Progenitor cell of endocrine pancreas (in vitro differentiated cells): ENCODE results near the gene SATB2. TPM values are rescaled to one million over a fixed set of nuclear protein-coding genes. Genes with fewer than 3 reads are reported as not detected.
A peak's percentile ranks its signal among the peaks of the same experiment; 100 is the strongest.

Experiments used
- DNase-seq: peaks from one replicate; pipeline ENCODE4 v3.0.0; 2021; ENCODE audit warnings: low spot score; ENCODE audit not compliant: unreplicated experiment
- H3K27ac Mint-ChIP-seq: 2 replicates; pipeline ENCODE4 v1.8.0; 2021; ENCODE audit warnings: mild to moderate bottlenecking, moderate library complexity, mixed read lengths
- H3K27me3 Mint-ChIP-seq: 2 replicates; pipeline ENCODE4 v1.8.0; 2021; ENCODE audit warnings: mixed read lengths
- H3K36me3 Mint-ChIP-seq: 2 replicates; pipeline ENCODE4 v1.8.0; 2022; ENCODE audit warnings: mixed read lengths; ENCODE audit not compliant: insufficient read depth
- H3K4me1 Mint-ChIP-seq: 2 replicates; pipeline ENCODE4 v1.8.0; 2021; ENCODE audit warnings: low read depth, mixed read lengths
- H3K4me3 Mint-ChIP-seq: 2 replicates; pipeline ENCODE4 v1.8.0; 2021; ENCODE audit warnings: low read depth, mild to moderate bottlenecking, moderate library complexity, mixed read lengths
- H3K9me3 Mint-ChIP-seq: 2 replicates; pipeline ENCODE4 v1.8.0; 2021; ENCODE audit warnings: low read depth, mixed read lengths
- long read RNA-seq: library from polyadenylated mRNA; unstranded; transcript quantifications from one replicate; pipeline ENCODE4 v2.0.0, GENCODE V29; 2020
- total RNA-seq: library from RNA; stranded (reverse); gene quantifications from 2 replicates; pipeline ENCODE4 v1.2.1, GENCODE V29; 2021
- TF ChIP-seq, protein P1 (sequence below): fragments of 200-600 bp; sonication (generic); IDR thresholded peaks from one replicate; pipeline ENCODE4 v1.5.0; 2021; ENCODE audit warnings: antibody characterized with exemption, mild to moderate bottlenecking; ENCODE audit not compliant: unreplicated experiment

The SATB2 gene
- total RNA-seq: 4.4 and 4.7 TPM in 2 replicates
- long read RNA-seq, partial matches to known transcripts: 0 of 1 reads
- long read RNA-seq, other reads (novel, unspliced or antisense): 1 of 1 reads

DNA sequence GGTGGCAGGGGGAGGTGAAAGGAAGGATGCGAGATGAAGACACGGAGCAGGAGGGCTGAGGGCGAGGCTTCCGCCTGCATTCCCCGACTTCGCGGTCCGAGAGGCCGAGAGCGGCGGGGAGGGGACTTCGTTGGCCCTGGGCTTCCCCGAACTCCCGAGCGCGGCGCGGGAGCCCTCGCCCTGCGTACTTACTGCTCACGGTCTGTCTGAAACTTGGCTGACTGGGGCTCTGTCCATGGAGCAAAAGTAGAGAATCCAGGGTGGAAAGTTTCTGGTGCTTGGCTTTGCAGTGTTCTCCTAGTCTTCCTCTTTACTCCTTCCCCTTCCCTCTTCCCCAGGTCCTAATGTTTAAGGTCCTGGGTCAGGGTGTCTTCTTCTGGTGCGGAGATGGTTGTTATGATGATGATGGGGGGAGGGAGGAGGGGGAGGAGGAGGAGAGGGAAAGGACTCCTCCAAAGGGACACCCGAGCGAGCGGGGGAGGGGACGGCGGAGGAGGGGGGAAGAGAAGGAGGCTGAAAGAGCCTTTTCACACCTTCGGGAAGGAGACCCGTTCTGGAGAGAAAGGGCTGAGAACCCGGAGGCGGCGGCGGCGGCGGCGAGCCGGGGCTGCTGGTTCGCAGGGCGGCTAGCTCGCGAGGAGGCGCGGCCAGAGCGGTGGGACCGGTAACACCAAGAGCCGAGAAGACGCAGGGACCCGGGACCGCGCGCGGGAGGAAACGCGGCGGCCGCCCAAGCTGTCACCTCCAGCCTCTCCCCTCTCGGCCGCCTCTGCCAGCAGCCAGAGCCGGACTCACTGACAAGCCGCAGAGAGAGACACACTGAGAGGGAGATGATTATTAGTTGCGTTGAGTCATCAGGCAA, at the start of gene SATB2:
Gene SATB2 (minus strand): TSS at position 793 of the 862 bp plus-strand sequence. CDS start 1,902 bp downstream, outside the sequence.
- H3K36me3 Mint-ChIP-seq: no peaks in the 10 kb centered on the region
- DNase-seq: peak; percentile 30
- H3K27ac Mint-ChIP-seq: peak within 1 kb of the TSS; percentile 91
- H3K4me3 Mint-ChIP-seq: peak within 1 kb of the TSS; percentile 63
- H3K4me1 Mint-ChIP-seq: peaks cover 15% of the 10 kb centered on the region
- TF ChIP-seq, protein P1, sequence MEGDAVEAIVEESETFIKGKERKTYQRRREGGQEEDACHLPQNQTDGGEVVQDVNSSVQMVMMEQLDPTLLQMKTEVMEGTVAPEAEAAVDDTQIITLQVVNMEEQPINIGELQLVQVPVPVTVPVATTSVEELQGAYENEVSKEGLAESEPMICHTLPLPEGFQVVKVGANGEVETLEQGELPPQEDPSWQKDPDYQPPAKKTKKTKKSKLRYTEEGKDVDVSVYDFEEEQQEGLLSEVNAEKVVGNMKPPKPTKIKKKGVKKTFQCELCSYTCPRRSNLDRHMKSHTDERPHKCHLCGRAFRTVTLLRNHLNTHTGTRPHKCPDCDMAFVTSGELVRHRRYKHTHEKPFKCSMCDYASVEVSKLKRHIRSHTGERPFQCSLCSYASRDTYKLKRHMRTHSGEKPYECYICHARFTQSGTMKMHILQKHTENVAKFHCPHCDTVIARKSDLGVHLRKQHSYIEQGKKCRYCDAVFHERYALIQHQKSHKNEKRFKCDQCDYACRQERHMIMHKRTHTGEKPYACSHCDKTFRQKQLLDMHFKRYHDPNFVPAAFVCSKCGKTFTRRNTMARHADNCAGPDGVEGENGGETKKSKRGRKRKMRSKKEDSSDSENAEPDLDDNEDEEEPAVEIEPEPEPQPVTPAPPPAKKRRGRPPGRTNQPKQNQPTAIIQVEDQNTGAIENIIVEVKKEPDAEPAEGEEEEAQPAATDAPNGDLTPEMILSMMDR: no peak
- peaks cover 64% of the 10 kb centered on the region for H3K27me3 Mint-ChIP-seq
- H3K9me3 Mint-ChIP-seq: no peaks in the 10 kb centered on the region

DNA sequence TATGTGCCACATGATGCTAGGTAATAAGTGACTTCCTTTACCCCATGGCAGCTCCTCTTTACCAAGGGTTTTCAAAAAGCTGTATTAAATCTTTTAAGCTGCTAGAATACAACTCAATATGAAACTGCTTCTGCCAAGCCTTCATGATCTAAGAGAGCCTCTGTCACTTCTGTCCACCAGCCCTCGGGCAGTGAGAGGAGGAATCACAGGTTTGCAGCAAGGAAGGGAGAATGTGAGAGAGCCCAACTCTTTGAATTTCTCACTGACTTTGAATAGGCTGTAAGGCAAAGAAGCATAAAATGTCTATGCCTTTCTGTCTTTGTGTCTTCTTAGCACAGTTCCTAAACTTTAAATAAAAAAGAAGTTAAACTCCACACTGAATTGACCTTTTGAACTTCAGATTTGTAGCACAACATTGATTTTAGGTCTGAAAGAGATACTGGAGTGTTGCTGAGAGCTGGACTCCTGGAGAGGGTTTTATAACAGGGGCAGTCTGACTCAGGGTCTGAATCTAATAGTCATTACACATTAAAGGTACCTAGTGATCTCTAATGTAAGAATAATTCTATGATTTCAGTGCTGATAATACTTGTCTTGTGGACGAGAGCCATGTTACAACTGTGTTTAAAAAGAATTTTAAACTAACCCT, 48.1 kb upstream of the SATB2 start:
- TF ChIP-seq, protein P1: no peak
- H3K27me3 Mint-ChIP-seq: peaks cover 2% of the 10 kb centered on the region
- no peaks in the 10 kb centered on the region for H3K36me3 Mint-ChIP-seq

DNA sequence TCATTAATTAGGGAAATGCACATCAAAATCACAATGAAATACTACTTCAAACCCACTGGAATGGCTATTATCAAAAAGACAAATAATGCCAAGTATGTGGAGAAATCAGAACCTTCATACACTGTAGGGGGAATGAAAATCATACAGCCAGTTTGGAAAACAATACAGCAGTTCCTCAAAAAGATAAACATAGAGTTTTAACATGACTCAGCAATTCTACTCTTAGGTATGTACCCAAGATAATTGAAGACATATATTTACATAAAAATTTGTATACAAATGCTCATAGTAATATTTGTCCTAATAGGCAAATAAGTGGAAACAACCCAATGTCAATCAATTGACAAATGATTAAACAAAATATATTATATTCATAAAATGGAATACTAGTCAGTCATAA, 45.4 kb upstream of the SATB2 start:
- H3K9me3 Mint-ChIP-seq: peaks cover 3% of the 10 kb centered on the region
- TF ChIP-seq, protein P1: no peak
- H3K27me3 Mint-ChIP-seq: no peaks in the 10 kb centered on the region
- no peak for DNase-seq
- no peaks in the 10 kb centered on the region for H3K36me3 Mint-ChIP-seq
- no peak overlapping the region for H3K4me3 Mint-ChIP-seq
- H3K4me1 Mint-ChIP-seq: no peaks in the 10 kb centered on the region
- H3K27ac Mint-ChIP-seq: no peak overlapping the region

More for the DNA sequence above, 48.1 kb upstream of the SATB2 start:
- Mint-ChIP-seq H3K4me1 (no peaks in the 10 kb centered on the region), H3K4me3 (no peak overlapping the region), H3K27ac (no peak overlapping the region), H3K9me3 (no peaks in the 10 kb centered on the region)
- DNase-seq: no peak

DNA sequence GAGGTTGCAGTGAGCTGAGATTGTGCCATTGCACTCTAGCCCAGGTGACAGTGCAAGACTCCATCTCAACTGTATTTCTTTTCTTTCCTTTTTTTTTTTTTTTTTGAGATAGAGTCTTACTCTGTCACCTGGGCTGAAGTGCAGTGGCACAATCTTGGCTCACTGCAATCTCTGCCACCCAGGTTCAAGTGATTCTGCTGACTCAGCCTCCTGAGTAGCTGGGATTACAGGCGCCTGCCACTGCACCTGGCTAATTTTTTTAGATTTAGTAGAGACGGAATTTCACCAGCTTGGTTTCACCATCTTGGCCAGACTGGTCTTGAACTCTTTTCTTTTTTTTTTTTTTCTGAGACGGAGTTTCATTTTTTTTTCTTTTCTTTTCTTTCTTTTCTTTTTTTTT, 41.3 kb upstream of the SATB2 start:
- Mint-ChIP-seq H3K27ac (no peak overlapping the region), H3K9me3 (peaks cover 3% of the 10 kb centered on the region), H3K36me3 (no peaks in the 10 kb centered on the region), H3K4me1 (no peaks in the 10 kb centered on the region), H3K27me3 (peaks cover 3% of the 10 kb centered on the region), H3K4me3 (no peak overlapping the region)
- no peak for DNase-seq
- TF ChIP-seq, protein P1: no peak

DNA sequence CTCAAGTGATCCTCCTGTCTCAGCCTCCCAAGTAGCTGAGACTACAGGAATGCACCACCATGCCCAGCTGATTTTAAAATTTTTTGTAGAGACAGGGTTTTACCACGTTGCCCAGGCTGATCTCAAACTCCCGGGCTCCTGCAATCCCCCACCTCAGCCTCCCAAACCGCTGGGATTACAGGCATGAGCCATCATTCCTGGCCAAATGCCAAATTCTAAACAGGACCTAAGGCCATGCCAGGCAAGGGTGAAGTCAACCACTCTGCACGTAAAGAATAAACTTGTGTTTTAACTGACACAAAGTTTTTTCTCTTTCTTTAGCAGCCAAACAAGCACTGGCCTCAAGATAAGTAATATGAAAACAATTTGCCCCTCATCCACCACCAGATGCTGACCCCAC, 37.4 kb upstream of the SATB2 start:
- peaks cover 3% of the 10 kb centered on the region for H3K9me3 Mint-ChIP-seq
- no peak overlapping the region for H3K4me3 Mint-ChIP-seq

More for the DNA sequence above, 37.4 kb upstream of the SATB2 start:
- H3K27ac Mint-ChIP-seq: no peak overlapping the region
- no peaks in the 10 kb centered on the region for H3K4me1 Mint-ChIP-seq
- no peaks in the 10 kb centered on the region for H3K36me3 Mint-ChIP-seq
- peaks cover 3% of the 10 kb centered on the region for H3K27me3 Mint-ChIP-seq
- DNase-seq: no peak
- TF ChIP-seq, protein P1: no peak
